HepG2 (cell line): ENCODE data around the gene TFEB. TPM values are rescaled to one million over a fixed set of nuclear protein-coding genes. Genes with fewer than 3 reads are reported as not detected.

Experiments
- ATAC-seq: fragments of 200-7000 bp; cut with Tn5 transposase; 3 replicates; pipeline ENCODE4 v1.9.1; 2020; ENCODE audit warnings: mild to moderate bottlenecking, moderate library complexity
- BruUV-seq: library from RNA; stranded (reverse); fragments of 400-500 nt; replicated peaks from 2 replicates; lab custom pipeline; 2021; lab: Mats Ljungman, UMichigan
- CTCF ChIA-PET: fragments of 300-600 bp; formaldehyde crosslinking; extraction: SDS; loops from one replicate; lab custom pipeline; 2021; ENCODE audit warnings: low total read pairs, inconsistent platforms, low intra/inter-chr PET ratio; lab: Yijun Ruan, JAX
- POLR2A ChIA-PET: fragments of 350-600 bp; sonication (Branson Sonifier 250); formaldehyde crosslinking; loops from one replicate; lab custom pipeline; 2020; ENCODE audit warnings: antibody characterized with exemption, inconsistent platforms; lab: Yijun Ruan, JAX
- DNase-seq: peaks from one replicate; pipeline ENCODE4 v3.0.0-alpha.2; 2015; ENCODE audit warnings: low spot score
- FAIRE-seq: peaks from 3 replicates; lab custom pipeline; 2011; peaks lifted over from hg19 to GRCh38; lab: Jason Lieb, UNC
- H2AFZ ChIP-seq: one replicate; pipeline ENCODE4 v1.6.1; 2011; ENCODE audit warnings: low read length, inconsistent platforms
- H3K27ac ChIP-seq: fragments of 300-600 bp; 3 replicates; pipeline ENCODE4 v1.8.0; 2011; ENCODE audit warnings: mixed run types, mild to moderate bottlenecking, mixed read lengths, low read length, inconsistent platforms; ENCODE audit not compliant: insufficient read depth; ENCODE audit errors: extremely low read length
- H3K27me3 ChIP-seq, 2 experiments: fragments of 200-600 bp in 1 of 2; 2 replicates in 1 of 2; 3 replicates in 1 of 2; pipeline versions ENCODE4 v1.6.0 to v1.8.0; 2011; ENCODE audit warnings: low read length in 2 of 2, mild to moderate bottlenecking in 2 of 2, moderate library complexity in 2 of 2, inconsistent platforms in 1 of 2; ENCODE audit not compliant: insufficient read depth in 2 of 2, control insufficient read depth in 1 of 2
- H3K36me3 ChIP-seq, 2 experiments: fragments of 200-600 bp in 1 of 2; replicated peaks in 1 of 2; 2 replicates in 1 of 2; 3 replicates in 1 of 2; pipeline versions ENCODE4 v1.5.1 to v1.8.0; 2011; ENCODE audit warnings: low read length in 2 of 2, inconsistent platforms in 1 of 2; ENCODE audit not compliant: insufficient read depth in 2 of 2, control insufficient read depth in 1 of 2
- H3K4me1 ChIP-seq: 2 replicates; pipeline ENCODE4 v1.5.1; 2012; ENCODE audit warnings: low read length, inconsistent platforms; ENCODE audit not compliant: insufficient read depth
- H3K4me2 ChIP-seq: 2 replicates; pipeline ENCODE4 v1.6.0; 2011; ENCODE audit warnings: low read depth, low read length, inconsistent platforms
- H3K4me3 ChIP-seq, 3 experiments: fragments of 200-600 bp in 1 of 3; sonication (generic), shearing (Covaris generic) in 1 of 3; replicated peaks in 1 of 3; 2 replicates each; pipeline ENCODE4 v1.5.1; 2011 to 2016; ENCODE audit warnings: low read length in 3 of 3, inconsistent platforms in 2 of 3, low read depth in 2 of 3, mild to moderate bottlenecking in 2 of 3, control low read depth in 1 of 3, mixed read lengths in 1 of 3; ENCODE audit not compliant: insufficient read depth in 1 of 3
- H3K79me2 ChIP-seq: one replicate; pipeline ENCODE4 v1.6.1; 2011; ENCODE audit warnings: low read length, inconsistent platforms; ENCODE audit not compliant: insufficient read depth
- H3K9ac ChIP-seq: 2 replicates; pipeline ENCODE4 v1.6.0; 2011; ENCODE audit warnings: mild to moderate bottlenecking, low read depth, low read length, inconsistent platforms; ENCODE audit not compliant: insufficient read depth
- H3K9me3 ChIP-seq: 2 replicates; pipeline ENCODE4 v1.5.1; 2012; ENCODE audit warnings: mild to moderate bottlenecking, low read length
- H4K20me1 ChIP-seq: 2 replicates; pipeline ENCODE4 v1.6.0; 2011; ENCODE audit warnings: inconsistent platforms, mild to moderate bottlenecking, low read length, moderate library complexity; ENCODE audit not compliant: insufficient read depth
- ARID2 ChIP-seq: sonication (generic); formaldehyde crosslinking; IDR thresholded peaks from 2 replicates; pipeline ENCODE4 v1.8.1; 2022; ENCODE audit warnings: mild to moderate bottlenecking, missing genetic modification reagents, borderline replicate concordance
- E2F1 ChIP-seq: sonication (generic); formaldehyde crosslinking; IDR thresholded peaks from 2 replicates; pipeline ENCODE4 v1.5.0; 2020; ENCODE audit warnings: missing genetic modification reagents
- EZH2 ChIP-seq: conservative IDR thresholded peaks from 2 replicates; pipeline ENCODE4 v1.6.1; 2012; ENCODE audit warnings: mild to moderate bottlenecking, low read depth, low read length, moderate library complexity
- HES4 ChIP-seq: sonication (generic); formaldehyde crosslinking; IDR thresholded peaks from 2 replicates; pipeline ENCODE4 v1.9.0; 2021; ENCODE audit warnings: mild to moderate bottlenecking, missing genetic modification reagents, borderline replicate concordance
- PLRG1 ChIP-seq: fragments of 450-650 bp; conservative IDR thresholded peaks from 2 replicates; pipeline ENCODE4 v1.6.1; 2016
- SKI ChIP-seq: fragments of 450-650 bp; IDR thresholded peaks from one replicate; pipeline ENCODE4 v1.6.1; 2018; ENCODE audit warnings: mild to moderate bottlenecking; ENCODE audit not compliant: partially characterized antibody
- ZIK1 ChIP-seq: sonication (generic); formaldehyde crosslinking; IDR thresholded peaks from 2 replicates; pipeline ENCODE4 v1.5.0; 2020; ENCODE audit warnings: mild to moderate bottlenecking, low read depth, missing genetic modification reagents, borderline replicate concordance
- ZNF646 ChIP-seq: sonication (generic); formaldehyde crosslinking; IDR thresholded peaks from 2 replicates; pipeline ENCODE4 v1.9.0; 2021; ENCODE audit warnings: mild to moderate bottlenecking, missing genetic modification reagents
- ZNF839 ChIP-seq: sonication (generic); formaldehyde crosslinking; IDR thresholded peaks from 2 replicates; pipeline ENCODE4 v1.4.0; 2020; ENCODE audit warnings: missing genetic modification reagents, mild to moderate bottlenecking, borderline replicate concordance
- WGBS: methylation state at CpG from one replicate; pipeline ENCODE4 v1.1.6; 2017; ENCODE audit warnings: low lambda C conversion rate; 5-methylcytosine and 5-hydroxymethylcytosine counted together
- in situ Hi-C: cut with HindIII; loops from 2 replicates; pipeline ENCODE4 v1.10.0; 2017; ENCODE audit warnings: low pct_unique_long_range_greater_than_20kb; ENCODE audit not compliant: extremely low pct_ligation_motif_present
- intact Hi-C: fragments of 100-400 bp; cut with micrococcal nuclease; formaldehyde crosslinking; loops from one replicate; pipeline ENCODE4 v1.10.0; 2022; ENCODE audit not compliant: unreplicated experiment
- polyA plus RNA-seq, 8 experiments: library from polyadenylated mRNA; depleted of rRNA in 3 of 8; stranded (reverse) in 7 of 8; unstranded in 1 of 8; fragments of >200 nt; fragmentation: Illumina TruSeq in 4 of 8; extraction: Trizol in 4 of 8; gene quantifications; 2 replicates each; pipeline versions ENCODE4 v1.2.1 to v1.2.3, GENCODE V29; 2011 to 2016; ENCODE audit warnings: low read depth in 4 of 8, missing spikeins in 1 of 8, mixed read lengths in 1 of 8; ENCODE audit not compliant: insufficient read depth in 1 of 8
- total RNA-seq, 5 experiments: library from RNA; depleted of rRNA; stranded (reverse); fragments of >200 nt; fragmentation: Illumina TruSeq; extraction: Trizol; gene quantifications; 2 replicates each; pipeline ENCODE4 v1.2.3, GENCODE V29; 2016; ENCODE audit warnings: low read depth in 1 of 5

Gene TFEB
- total and polyA plus RNA-seq, 2 of the 13 experiments (the other 11 are each of a cell fraction or from before 2014, with no cell fraction given) = 13.3 to 18.7 TPM

GRCh38 chr6:41638935-41639808 is 96.2 kb downstream of the TFEB start:
- no peak overlapping the region for H2AFZ ChIP-seq
- DNase-seq (no peak), ATAC-seq (no peak), FAIRE-seq (no peak)
- TF ChIP-seq ARID2 (CRISPR knock-in tag) = 0 out of 2 replicates have a peak, but pooled peaks have one; percentile 56
- 0 out of 2 replicates have a peak, but pooled peaks have one; percentile 42 for TF ChIP-seq HES4 (CRISPR knock-in tag)
- 0 out of 2 replicates have a peak, but pooled peaks have one; percentile 28 for TF ChIP-seq ZNF839 (CRISPR knock-in tag)
- no peak for TF ChIP-seq PLRG1
- TF ChIP-seq ZIK1 (CRISPR knock-in tag) = no peak
- TF ChIP-seq SKI = peak; percentile 12
- TF ChIP-seq EZH2 = peak; percentile 95; the same call in 1 of the 2 replicates
- peak; percentile 80 for TF ChIP-seq ZNF646 (CRISPR knock-in tag)
- no peak for TF ChIP-seq E2F1 (CRISPR knock-in tag)
- H3K27me3 ChIP-seq = peaks cover 10 to 87% of the 10 kb centered on the region in 2 experiments
- H3K27ac ChIP-seq = no peak overlapping the region
- peak overlapping the region; percentile 50 for H3K4me2 ChIP-seq
- H3K36me3 ChIP-seq = no peaks in the 10 kb centered on the region
- POLR2A ChIA-PET = no interaction called here
- H3K79me2 ChIP-seq = no peaks in the 10 kb centered on the region
- H4K20me1 ChIP-seq = no peaks in the 10 kb centered on the region
- in situ Hi-C loops = no loop called here
- no peaks in the 10 kb centered on the region for H3K9me3 ChIP-seq
- CTCF ChIA-PET = no interaction called here
- H3K4me3 ChIP-seq = peak overlapping the region in 2 of 3 experiments; percentile 48 to 51; a peak in 3 of 6 replicates
- no TSS peak for BruUV-seq
- WGBS = 32% methylated on average over 39 of the region's 40 CpGs
- peaks cover 39% of the 10 kb centered on the region for H3K4me1 ChIP-seq
- intact Hi-C loops = no loop called here
- H3K9ac ChIP-seq = no peak overlapping the region
